CD4-positive, alpha-beta T cell treated with Interferon gamma for 1 hour (primary cell): Measurements from ENCODE around the gene ARHGEF16.

ENCODE experiments used
- DNase-seq: peaks from one replicate; pipeline ENCODE4 v3.0.0-alpha.2; 2020

The ARHGEF16 gene

DNA sequence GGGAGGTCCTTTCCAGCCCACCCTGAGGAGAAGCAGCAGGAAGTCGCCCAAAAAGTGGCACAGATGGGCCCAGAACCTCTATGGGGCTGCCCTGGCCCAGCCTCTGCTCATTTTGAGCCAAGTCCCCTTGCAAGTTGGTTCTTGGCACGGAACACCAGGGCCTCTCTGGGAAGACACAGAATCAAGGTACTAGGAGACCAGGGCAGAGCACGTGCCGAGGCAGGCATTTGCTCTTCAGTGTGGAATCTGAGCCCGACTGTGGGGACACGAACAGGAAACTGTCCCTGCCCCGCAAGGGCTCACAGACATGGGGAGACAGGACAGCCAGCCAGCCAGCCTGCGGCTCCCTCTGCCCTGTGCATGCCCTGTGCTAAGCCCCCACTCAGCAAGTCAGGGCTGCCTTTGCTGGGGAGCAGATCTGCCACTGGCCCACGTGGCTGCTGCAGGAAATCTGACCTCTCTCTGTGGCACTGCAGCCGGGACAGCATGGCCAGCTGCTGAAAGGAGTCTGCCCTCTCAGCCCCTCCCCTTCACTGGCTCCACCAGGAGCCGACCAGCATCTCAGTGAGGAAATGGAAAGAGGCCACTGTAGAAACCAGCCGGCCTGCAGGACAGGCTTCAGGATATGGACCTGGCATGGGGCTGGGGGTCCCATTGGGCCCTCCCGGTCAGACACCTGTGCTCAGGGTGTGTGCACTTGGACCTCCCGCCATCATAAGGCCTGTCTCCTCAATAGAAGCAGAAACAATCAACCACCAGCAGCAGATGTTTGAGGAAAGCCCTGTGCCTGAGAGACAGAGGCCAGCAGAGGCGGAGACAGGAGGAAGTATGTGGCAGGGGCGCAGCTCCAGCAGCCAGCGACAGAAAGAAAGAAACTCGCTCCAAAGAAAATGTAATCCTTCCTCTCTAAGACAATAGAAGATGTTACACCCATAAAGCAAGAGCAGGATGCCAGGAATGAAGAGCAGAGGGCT lies 3.7 kb downstream of the ARHGEF16 start:
- no peak for DNase-seq

GRCh38 chr1:3459051-3459908 lies 4.8 kb downstream of the ARHGEF16 start:
- DNase-seq: no peak

DNA sequence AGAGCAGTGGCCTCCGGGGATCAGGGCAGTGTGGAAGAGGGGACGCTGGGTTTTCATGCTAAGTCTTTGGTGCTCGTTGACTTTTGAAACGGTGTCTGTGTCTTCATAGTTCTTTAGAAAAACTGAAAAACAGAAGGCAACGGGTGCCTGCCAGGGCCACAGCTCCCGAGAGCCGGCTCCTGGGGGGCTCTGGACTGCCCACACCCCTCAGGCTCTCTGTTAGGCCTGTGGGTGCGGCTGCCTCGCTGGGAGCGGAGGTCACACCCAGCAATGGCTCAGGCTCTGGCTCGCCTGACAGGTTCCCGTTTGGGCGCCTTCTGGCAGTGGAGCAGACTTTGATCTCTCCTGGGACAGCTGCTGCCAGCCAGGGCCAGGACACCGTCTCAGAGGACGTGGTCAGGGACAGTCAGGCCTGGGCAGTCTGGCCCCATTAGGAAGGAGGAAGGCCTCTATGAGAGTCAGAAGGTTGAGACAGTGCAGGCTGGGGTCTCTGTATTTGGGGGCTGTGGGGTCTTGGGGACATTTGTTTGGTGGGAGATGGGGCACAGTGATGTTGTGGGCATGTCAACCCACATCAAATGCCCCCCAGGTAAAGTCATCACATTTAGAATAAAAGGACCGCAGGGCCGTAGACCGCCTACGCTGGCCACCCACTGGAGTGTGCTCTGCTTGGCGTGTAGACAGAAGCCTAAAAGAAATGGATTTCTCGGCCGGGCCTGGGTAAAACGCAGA lies 5.6 kb downstream of the ARHGEF16 start:
- DNase-seq: no peak

GRCh38 chr1:3460672-3461131 lies 6.2 kb downstream of the ARHGEF16 start:
- no peak for DNase-seq

GRCh38 chr1:3461238-3461933 lies 6.9 kb downstream of the ARHGEF16 start:
- DNase-seq: no peak

- DNase-seq: no peak
Observed at GRCh38 chr1:3461934-3462275, 7.4 kb downstream of the ARHGEF16 start.

DNA sequence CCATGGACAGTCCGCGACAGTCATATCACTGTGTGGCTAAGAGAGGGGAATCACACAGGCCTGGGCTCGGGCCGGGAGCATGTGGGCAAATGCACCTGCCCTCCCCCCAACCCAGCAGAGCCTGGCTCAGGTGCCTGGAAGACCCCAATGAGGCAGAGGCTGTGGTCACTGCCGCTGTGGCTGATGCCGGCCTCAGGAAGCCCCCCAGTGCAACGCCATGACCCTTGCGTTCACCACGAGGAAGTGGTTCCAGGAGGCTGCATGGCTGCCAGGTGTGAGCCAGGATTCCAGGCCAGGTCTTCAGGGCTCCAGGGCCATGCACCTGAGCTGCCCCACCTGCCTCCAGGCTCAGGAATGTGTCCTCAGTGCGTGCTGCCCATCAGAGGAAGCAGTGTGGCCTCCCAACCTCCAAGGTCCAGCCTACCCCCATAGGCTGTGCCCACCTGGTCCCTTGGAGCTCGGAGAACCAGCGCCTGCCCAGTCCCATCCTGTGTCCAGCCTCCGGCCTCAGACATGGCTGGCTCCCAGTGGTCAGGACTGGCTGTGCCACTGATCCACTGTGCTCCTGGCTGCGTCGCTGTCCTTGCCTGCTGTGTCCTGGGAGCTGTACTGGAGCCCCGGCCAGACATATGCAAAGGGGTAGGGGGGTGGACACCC lies 8.0 kb downstream of the ARHGEF16 start:
- no peak for DNase-seq

DNA sequence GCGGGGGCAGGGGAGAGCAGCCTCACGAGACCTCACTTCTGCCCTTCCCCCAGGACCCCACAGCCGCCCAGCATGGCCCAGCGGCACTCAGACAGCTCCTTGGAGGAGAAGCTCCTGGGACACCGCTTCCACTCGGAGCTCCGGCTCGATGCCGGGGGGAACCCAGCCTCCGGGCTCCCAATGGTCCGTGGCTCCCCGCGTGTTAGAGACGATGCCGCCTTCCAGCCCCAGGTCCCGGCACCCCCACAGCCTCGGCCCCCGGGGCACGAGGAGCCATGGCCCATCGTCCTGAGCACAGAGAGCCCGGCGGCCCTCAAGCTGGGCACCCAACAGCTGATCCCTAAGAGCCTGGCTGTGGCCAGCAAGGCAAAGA lies 8.5 kb downstream of the ARHGEF16 start:
- no peak for DNase-seq

DNA sequence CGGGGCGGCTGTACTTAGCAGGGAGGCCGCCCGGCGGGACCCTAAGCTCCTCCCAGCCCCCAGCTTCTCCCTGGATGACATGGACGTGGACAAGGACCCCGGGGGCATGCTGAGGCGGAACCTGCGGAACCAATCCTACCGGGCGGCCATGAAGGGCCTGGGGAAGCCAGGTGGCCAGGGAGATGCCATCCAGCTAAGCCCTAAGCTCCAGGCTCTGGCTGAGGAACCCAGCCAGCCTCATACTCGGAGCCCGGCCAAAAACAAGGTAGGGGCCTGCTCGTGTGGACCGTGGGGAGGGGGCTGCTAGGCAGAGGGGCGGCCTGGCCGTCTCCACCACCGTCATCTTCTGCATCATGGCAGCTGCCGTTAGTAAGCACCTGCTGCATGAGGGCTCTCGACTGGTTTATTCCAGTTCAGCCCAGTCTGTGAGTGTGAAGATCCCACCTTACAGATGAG lies 9.0 kb downstream of the ARHGEF16 start:
- no peak for DNase-seq

DNA sequence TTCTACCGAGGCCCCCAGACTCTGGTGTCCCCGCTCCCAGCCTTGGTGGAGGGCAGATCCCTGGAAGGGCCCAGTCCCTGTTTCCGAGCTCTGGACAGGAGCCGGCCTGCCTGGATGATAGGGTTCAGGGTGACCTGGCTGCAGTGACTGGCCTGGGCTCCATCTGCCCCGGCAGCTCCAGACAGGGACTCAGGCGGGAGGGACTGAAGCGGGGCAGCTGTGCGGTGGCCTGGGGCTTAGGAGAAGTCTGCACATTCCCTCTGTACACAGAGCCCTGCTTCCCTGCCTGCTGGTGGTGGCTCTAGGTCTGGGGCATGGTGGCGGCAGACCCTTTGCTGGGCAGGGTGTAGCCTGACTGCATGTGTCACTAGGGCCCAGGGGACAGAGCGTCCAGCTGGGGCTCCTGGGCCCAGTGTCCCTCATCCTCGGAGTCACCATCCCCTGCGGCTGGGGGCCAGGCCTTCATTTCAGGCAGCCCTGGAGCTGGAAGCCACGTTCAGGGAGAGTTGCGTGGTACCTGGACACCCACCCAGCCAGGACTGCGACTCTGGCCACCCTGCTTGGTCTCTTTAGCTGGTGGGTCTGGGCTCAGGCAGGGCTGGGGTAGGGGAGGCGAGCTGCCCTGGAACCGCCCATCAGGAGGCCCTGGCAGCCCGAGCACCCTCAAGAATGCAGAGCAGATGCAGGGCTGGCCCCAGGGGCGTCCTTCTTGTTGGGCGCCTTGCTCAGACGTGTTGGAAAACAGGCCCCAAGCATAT lies 9.6 kb downstream of the ARHGEF16 start:
- DNase-seq: no peak

DNA sequence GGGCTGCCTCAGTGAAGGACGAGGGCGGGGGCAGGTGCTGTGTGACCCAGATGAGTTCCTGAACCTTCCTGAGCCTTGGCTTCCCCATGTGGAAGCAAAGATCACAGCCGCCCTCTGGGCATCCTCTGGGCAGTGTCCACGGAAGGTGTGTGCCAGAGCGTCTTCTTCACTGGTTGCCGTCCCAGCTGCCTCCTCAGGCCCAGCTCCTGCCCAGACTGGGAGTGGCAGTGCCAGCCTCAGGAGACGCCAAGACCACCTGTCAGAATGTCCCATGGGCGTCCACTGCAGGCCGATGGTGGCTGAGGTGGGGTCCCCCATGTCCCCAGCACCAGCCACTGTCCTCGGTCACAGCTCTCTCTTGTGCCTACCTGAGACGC lies 10.2 kb downstream of the ARHGEF16 start:
- DNase-seq: no peak

DNA sequence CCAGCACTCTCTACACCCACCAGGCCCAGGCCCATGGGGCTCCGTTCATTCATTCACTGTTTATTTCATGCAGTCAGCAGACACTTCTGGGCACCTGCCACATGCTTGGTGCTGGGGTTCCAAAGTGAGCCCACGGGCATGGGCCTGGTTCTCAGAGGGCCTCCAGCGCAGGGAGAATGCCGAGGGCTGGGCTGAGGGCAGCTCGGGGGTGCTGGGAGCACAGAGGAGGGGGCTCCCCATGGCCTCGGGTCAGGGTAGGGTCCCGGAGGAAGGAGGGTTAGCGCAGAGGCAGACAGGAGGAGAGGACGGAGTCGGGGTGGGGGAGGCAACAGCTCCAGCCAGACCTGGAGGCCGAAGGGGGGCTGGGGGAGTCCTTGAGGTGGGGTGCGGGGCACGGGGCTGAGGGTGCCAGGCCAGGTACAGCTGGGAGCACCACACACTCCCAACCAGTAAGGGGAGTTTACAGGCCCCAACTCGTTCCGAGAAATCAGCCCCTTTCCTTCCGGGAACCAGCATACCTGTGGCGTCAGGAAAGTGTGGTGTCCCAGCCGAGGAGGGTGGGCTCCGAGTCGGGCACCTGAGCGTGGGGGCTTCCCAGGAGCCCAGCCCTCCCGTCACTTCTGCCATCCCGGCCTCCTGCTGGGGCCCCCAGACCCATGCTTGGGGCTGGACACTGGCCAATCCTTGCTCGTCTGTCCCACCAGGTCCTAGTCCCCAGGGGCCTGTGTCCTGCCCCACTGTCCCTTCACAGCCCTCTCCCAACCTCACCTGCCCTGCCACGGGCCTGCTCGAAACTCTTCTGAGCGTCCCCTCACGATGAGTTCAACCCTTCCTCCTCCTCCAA lies 10.8 kb downstream of the ARHGEF16 start:
- DNase-seq: no peak

GRCh38 chr1:3465935-3466321 lies 11.5 kb downstream of the ARHGEF16 start:
- no peak for DNase-seq

GRCh38 chr1:3466366-3467075 lies 12.1 kb downstream of the ARHGEF16 start:
- no peak for DNase-seq

DNA sequence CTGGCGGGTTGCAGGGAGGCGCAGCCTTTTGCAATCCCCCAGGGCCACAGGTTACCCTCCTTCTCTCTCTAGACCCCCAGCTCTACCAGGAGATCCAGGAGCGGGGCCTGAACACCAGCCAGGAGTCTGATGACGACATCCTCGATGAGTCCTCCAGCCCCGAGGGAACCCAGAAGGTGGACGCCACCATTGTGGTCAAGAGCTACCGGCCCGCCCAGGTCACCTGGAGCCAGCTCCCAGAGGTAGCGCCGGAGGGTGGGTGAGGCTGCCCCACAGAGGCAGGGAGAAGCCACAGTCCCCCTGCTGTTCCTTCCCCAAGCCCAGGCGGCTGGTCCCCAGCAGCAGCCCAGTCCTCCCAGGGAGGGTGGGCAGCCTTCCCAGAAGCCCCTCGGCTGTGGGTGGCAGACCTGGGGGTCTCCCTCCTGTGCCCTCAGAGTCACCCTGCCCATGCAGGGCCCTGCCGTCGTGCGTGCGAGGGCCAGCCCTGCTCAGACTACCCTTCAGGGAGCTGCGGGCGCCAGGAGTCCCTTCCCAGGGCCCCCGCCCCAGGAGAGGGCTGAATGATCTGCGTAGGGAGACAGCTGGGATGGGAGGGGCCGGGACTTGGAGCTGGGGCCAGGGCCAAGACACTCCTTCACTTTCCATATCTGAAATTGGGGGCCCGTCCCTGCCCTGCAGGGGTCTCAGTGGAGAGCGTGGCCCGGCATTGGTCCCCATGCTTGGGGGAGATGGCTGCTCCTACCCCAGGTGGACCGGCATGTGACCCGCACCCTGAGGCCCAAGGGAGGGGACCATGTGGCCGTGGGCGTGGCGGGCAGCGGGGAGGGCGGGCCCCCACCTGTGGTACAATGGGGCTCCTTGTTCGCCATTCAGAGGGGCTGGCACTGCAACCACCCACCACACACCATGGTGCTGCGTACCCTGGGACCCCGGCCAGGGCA lies 12.9 kb downstream of the ARHGEF16 start:
- no peak for DNase-seq

DNA sequence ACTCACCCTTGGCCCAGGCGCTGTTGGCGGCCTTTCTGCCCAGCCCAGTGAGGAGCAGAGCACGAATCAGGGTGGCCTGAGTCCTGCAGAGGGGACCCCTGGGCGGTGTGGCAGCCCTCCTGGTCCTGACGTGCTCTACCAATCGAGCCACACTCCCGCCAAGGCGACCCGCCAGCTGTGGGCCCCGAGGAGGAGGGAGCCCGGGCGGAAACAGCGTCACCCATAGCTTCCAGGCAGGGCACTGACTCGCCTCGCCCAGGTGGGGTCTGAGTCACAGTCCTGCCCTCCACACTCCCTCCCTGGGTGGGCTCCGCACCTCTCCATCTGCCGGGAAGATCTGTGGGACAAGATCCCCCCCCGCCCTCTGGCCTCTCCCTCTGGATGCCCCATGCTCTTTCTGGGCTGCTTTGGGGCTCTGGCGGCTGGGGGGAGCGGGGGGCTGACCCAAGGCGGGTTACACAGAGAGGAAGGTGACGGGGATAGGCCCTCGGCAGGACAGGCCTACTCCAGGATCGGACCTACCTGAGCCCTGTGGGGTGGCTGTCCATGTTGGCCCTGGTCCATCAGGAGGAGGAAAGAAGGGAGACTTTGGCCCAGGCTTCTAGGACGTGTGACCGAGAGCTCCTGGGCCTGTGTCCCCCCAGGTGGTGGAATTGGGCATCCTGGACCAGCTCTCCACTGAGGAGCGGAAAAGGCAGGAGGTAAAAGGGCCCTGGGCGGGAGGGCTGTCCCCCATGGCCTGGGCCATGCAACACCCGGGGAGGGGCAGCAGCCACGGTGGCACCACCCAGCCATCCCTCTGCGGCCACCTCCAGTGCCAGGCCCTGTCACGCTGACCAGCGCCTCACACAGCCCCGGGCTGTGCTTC lies 14.0 kb downstream of the ARHGEF16 start:
- DNase-seq: no peak
